ENCODE measurements around the gene POLN.
"Not testable (repeated sequence)": the region's sequence is repeated elsewhere in the genome, so short reads cannot be mapped to it uniquely, and the experiment has no call there.

Gene POLN

DNA sequence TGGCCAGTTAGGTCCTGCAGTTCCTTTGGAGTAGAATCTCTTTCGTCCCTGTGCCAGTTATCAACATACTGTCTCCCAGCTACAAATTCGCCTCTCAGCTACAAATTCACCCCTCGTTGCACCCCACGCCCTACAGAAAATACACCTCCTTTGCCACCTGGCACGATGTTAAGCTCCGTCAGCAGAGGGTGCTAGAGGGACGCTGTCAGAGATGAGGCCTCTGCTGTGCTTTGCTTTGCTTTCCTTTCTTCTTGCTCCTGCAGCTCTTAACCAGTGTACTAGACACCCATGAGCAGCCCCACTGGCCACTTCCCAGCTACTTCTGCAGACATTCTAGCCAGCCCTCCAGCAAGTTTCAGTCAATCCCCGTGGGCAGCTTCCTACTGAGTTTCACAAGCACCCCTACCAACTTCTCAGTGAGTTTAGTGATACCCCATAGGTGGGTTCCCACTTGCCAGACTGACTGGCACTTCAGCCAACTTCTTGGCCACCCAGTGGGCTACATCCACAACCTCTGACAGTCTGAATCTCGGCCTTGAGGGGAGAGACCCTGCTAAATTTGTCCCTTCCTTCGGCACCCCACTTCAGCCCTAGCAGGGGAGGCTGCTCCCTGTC, 21.8 kb downstream of the POLN start:
- peak; percentile 56 to 61 (median 60) for DNase-seq (ENCODE audit: low read depth in 3 of 3)

- DNase-seq (ENCODE audit: low read depth in 3 of 3), result no peak
Measured at GRCh38 chr4:2219233-2219760, 22.6 kb downstream of the POLN start.

GRCh38 chr4:2218436-2218835, 23.5 kb downstream of the POLN start:
- DNase-seq (ENCODE audit: low read depth in 3 of 3), result no peak

GRCh38 chr4:2217726-2218125, 24.2 kb downstream of the POLN start:
- DNase-seq (ENCODE audit: low read depth in 3 of 3), result no peak

DNA sequence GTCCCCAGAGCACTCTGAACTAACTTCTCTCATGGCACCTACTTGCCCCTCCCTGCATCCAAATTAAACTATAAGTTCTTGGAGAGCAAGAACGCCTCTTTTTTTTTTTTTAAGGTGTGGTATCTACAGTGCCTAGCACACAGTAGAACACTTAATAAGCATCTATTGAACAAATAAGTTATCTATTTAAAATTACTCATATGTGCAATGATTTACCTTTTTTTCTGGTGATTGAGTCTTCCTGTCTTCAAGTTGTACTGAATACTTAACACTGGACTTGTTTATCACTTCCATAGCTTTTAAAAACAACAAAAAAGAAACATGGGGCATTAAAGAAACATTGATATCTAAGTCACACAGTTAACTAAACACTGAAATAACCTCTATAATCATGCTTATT, 29.1 kb downstream of the POLN start:
- no peak for DNase-seq (ENCODE audit: low read depth in 3 of 3)

DNA sequence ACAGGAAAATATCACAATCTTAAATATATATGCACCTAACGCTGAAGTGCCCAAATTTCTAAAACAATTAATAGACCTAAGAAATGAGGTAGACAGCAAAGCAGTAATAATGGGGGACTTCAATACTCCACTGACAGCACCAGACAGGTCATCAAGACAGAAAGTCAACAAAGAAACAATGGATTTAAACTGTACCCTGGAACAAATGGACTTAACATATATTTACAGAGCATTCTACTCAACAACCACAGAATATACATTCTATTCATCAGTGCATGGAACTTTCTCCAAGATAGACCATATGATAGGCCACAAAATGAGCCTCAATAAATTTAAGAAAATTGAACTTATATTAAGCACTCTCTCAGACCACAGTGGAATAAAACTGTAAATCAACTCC, 39.1 kb downstream of the POLN start:
- DNase-seq (ENCODE audit: low read depth in 3 of 3), result not testable (repeated sequence)

- DNase-seq (ENCODE audit: low read depth in 3 of 3), result no peak
Measured at GRCh38 chr4:2194496-2194895, 47.4 kb downstream of the POLN start.

DNA sequence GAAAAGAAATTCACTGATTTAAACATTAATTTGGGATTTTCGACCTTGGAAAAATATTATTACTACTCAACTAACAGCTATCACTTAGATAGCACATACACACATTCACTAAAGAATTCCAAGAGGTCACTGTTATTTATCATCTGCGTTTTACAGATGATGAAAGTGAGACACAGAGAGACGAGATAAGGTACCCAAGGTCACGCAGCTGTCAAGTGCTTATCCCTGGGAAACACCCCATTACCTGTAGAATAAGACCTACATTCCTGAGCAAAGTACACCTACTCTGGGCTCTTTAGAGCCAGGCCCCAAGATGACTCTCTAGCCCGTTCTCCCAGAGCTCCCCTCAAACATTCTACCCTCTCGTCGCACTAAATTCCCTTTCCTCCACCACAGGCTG, 48.6 kb downstream of the POLN start:
- no peak for DNase-seq (ENCODE audit: low read depth in 3 of 3)

DNA sequence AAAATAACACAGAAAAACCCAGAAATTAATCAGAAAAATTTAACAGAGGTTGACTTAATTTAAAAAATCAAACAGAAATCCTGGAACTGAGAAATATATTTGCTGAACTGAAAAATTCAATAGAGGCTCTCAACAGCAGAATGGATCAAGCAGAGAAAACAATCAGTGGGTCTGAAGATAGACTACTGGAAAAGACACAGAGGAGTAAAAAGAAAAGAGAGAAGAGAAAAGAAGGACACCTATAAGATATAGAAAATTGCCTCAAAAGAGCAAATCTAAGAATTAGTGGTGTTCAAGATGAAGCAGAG, 55.1 kb downstream of the POLN start:
- no peak for DNase-seq (ENCODE audit: low read depth in 3 of 3)

DNA sequence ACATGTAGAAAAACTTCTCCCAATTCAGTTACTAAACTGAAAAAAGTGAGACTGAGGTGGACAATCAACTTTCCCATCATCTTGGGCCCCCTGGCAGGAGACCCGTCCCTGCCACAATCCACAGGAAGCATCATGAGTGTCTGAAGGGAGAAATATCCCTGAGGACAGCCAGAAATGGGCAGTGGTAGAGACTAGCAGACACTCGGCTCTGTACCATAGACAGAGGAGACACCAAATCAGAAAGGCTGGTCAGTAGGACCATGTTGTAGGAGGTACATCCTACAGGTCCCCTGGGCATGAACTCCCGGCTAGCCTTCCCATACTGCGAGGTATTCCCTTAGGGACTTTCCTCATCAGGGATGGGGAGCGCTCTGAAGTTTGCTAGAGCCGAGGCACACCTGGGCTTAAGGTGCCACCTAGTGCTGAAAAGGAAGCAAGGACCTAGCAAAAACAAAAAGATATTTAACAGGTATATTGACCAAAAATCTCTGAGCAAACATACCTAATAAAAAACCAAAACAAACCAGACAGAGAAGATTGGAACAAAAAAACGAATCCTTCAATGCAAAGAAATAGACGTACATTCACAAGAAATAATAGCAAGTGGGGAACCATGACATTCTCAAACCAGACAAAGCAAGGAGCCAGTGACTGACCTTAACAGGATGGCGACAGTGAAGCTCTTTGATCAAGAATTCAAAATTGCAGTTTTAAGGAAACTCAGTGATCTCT, 55.6 kb downstream of the POLN start:
- no peak for DNase-seq (ENCODE audit: low read depth in 3 of 3)

GRCh38 chr4:2183394-2183793, 58.5 kb downstream of the POLN start:
- DNase-seq (ENCODE audit: low read depth in 3 of 3), result no peak

DNA sequence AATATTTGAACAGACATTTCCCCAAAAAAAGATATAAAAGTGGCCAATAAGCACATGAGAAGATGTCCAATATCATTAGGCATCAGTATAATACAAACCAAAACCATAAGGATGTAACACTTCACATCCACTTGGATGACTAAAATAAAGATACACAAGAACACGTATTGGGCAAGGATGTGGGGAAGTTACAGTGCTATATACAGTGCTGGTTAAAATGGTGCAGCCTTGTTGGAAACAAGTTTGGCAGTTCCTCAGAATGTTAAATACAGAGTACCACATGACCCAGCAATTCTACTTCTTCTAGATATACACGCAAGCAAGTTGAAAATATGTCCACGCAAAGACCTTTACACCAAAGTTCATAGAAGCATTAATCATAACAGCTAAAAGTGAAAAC, 58.9 kb downstream of the POLN start:
- DNase-seq (ENCODE audit: low read depth in 3 of 3), result no peak

DNA sequence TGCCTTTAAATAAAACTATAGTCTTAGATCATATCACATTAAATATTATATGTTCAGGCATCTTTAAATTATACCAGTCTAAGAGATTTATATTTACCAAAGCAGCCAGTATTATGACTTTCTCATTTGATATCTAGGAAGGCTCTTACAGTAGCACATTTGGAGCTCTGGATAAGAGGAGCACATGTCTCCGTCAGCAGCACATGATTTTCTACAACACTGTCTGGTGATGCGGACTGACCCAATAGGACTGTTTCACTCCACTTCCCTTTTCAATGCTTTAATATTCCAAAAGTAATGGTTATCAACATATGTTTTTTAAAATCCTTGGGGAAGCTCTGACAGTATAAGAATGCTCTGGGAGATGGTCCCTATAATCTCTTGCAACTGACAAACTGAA, 61.5 kb downstream of the POLN start:
- DNase-seq (ENCODE audit: low read depth in 3 of 3), result no peak

DNA sequence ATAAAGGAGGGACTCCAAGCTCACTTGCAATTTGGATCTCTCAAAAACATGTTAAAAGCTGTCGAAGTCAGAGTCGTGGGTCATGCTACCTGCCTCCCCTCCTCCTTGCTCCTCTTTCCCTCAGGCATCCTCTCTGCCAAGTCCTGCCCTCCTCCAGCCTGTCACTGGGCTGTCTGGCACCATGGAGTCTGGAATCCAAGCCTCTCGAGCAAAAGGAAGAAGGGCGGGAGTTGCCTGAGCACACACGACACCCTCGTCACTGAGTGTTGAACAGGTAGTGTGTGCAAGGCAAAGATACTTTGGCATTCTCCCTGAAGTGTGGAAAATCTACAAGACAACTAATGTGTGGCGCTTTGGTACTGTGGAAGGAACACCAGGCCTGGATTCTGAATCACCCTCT, 62.2 kb downstream of the POLN start:
- DNase-seq (ENCODE audit: low read depth in 3 of 3), result no peak

DNA sequence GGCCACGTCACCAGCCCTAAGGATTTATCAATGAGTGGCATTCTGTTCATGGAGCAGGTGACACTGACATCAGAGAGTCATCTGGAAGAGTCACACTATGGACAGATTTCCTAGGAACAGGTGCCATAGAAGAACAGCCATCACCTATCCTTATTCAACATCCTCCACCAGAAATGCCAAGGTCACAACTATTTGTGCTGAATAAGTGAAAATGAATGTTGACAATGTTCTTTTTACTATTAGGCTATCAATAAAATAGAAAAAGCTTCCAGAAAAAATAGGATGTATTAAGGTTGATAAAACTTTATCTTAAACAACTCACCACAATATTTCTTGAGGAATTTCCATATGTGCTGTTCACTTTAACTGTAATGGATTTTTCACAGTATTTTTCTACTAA, 62.9 kb downstream of the POLN start:
- no peak for DNase-seq (ENCODE audit: low read depth in 3 of 3)

DNA sequence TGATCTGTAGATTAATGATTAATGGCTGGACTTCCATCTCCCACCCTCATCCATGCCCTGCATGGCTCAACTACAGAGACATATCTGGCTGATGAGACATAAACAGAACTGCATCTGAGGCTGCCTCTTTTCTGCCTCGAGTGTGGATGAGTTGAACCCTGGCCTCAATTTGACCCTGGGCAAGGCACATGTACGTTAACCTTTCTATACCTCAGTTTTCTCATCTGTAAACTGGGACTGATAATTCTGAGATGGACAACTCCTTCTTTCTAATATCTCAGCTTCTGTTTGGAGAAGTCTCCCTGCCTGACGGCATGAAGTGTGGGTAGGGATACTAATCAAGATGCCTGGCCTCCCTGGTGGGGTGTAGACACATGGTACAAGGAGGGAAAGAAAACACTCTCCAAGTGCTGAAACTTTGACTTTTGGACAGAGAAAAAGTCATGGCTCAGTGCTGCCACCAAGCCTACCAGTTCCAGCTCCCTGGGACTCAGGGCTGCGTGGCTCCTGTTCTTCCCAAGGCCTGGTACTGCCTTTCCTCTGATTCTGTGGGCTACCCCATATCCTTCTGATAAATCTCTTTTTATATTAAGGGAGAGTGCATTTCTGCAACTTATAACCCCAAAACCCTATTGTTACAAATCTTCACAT, 64.4 kb downstream of the POLN start:
- no peak for DNase-seq (ENCODE audit: low read depth in 3 of 3)

DNA sequence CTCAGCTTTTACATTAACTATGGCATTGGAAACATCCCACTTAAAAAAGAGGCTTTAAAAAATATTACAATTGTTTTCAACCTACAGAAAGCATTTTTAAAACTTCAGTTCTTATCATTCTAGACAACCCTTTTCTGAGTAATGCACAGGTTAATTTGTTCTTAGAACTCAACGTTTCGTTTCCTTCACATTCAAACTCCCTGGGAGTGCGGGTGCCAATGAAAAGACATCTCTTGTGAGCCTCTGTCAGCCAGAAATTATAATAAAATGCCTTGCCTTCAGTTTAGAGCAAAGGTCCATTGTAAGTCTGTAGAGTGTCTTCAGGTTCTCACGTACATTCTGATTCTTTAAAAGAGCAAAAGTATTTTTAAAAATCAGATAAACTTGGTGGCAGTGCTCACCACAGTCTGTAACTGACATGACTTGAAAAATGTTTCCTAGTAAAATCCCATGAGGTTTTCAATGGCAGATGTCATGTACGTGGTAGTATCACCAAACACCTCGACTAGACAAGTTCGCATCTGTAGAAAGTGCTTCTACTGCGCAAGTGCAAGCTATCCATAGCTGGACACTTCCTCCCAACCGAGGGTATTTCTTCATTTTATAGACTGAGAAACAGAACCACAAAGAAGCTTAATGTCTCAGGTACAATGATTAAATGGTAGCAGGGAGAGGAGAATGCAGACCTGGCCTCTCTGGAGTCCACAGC, 65.8 kb downstream of the POLN start:
- no peak for DNase-seq (ENCODE audit: low read depth in 3 of 3)

GRCh38 chr4:2174061-2174460, 67.9 kb downstream of the POLN start:
- no peak for DNase-seq (ENCODE audit: low read depth in 3 of 3)

DNA sequence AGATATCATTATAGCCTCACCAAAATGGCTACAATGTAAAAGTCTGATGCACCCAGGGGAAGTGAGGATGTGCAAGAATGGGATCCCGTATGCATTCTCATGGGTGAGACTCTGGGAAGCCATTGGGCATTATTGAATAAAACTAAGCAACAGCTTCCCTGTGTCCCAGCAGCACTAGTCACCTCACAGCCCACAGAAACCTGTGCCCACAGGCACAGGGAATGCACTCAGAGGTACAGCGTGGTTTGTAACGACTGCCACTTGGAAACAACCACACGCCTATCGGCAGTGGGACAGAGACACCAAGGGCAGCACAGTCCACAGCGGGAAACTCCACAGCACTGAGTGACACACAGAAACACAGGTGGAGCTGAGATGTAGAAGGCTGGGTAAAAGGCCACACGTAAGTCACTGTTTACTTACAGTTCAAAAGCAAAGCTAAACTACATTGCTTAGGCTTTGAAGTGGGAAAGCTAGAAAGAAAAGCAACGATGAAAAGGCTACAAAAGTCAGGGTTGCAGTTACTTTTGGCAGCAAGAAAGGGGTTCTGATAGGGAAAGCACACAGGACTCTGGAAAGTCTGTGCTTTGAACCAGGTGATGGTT, 69.2 kb downstream of the POLN start:
- DNase-seq (ENCODE audit: low read depth in 3 of 3), result no peak

DNA sequence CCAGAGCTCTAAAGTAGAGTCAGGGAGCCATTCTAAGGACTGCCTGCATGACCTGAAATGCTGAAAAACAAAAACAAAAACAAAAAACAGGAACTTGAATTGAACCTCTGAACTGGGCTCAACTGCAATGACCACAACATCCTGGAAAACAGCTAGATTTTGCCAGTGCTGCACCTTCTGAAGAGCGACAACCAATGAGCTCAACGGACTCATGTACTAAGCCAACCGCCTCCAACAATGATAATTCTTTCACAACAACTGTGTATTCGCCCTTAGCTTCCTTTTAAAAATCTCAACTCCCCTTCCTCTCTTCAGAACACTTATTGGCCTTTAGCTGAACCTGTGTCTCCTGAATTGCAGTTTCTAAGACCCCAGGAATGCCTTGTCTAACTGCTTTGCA, 69.8 kb downstream of the POLN start:
- DNase-seq (ENCODE audit: low read depth in 3 of 3), result no peak

DNA sequence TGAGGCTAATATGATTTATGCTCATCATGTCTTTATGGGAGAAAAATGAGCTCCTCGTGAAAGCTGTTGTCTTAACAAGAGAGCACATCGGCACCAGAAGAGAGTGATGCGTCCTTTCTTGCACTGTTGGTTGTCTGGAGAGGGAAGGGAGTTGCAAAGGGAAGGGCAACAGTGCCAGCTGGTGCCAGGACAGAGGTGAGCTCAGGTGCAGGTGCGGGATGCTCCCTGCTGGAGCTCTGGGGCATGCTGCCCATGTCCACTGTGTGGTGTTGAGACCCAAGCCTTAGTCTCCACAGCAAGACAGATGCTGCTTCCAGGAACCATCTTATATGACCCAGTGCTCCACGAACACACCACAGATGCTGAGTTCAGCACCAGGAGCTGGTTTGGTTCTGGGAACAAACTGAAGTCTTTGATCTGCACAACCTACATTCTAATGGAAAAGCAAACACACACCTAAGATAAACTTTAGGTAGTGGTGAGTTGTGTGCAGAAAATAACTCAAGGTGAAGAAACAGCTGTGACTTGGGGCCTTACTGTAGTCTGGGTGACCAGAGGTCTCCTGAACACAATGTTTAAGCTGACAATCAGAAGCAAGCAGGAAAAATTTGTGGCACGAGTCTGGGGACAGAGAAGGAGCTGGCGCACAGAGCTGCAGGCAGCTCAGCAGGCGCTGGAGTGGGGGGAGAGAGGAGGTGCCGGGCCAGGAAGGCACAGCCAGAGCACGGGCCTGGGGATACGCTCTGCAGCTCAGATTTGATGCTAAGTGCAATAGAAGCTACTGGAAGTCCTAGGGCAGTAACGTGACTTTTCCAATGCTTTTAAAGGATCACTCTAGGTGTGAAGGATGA, 73.2 kb downstream of the POLN start:
- DNase-seq (ENCODE audit: low read depth in 3 of 3), result no peak
